Tibial artery (tissue), 4 donors: ENCODE data around the gene CACNA1E.

ENCODE experiments used
- DNase-seq, 2 donors: peaks; one replicate each; pipeline ENCODE4 v3.0.0-alpha.2; 2019
- H3K27ac ChIP-seq, 2 donors: fragments of 200-600 bp; sonication (generic) in 1 of 2; 1 replicate in 1 of 2; 2 replicates in 1 of 2; pipeline ENCODE4 v1.5.1; 2018 to 2019; ENCODE audit warnings: mild to moderate bottlenecking in 1 of 2
- H3K27me3 ChIP-seq, 2 donors: fragments of 200-600 bp; sonication (generic) in 1 of 2; one replicate each; pipeline versions ENCODE4 v1.5.1 to v1.6.0; 2016 to 2019
- H3K36me3 ChIP-seq, 3 donors: fragments of 200-600 bp; sonication (generic) in 2 of 3; one replicate each; pipeline ENCODE4 v1.5.1; 2016 to 2019; ENCODE audit warnings: mild to moderate bottlenecking in 2 of 3
- H3K4me1 ChIP-seq, 4 donors: fragments of 200-600 bp; sonication (generic) in 2 of 4; 1 replicate in 3 of 4; 2 replicates in 1 of 4; pipeline ENCODE4 v1.5.1; 2016 to 2019
- H3K4me3 ChIP-seq, 2 donors: fragments of 200-600 bp; sonication (generic) in 1 of 2; 1 replicate in 1 of 2; 2 replicates in 1 of 2; pipeline ENCODE4 v1.5.1; 2018 to 2019; ENCODE audit warnings: mild to moderate bottlenecking in 2 of 2
- H3K9me3 ChIP-seq, 3 donors: fragments of 200-600 bp; sonication (generic) in 1 of 3; one replicate each; pipeline ENCODE4 v1.5.1; 2016 to 2019
- intact Hi-C: fragments of 100-400 bp; cut with DNase I; formaldehyde crosslinking; loops from one replicate; pipeline ENCODE4 v1.15.0; 2023; ENCODE audit warnings: low total_unique reads
- TF ChIP-seq, protein P1 (sequence below), 2 experiments: fragments of 200-600 bp in 1 of 2; fragments of 450-650 bp in 1 of 2; IDR thresholded peaks; one replicate each; pipeline ENCODE4 v1.5.1; 2017 to 2019; ENCODE audit warnings: antibody characterized with exemption in 2 of 2, mild to moderate bottlenecking in 1 of 2, moderate library complexity in 1 of 2

CACNA1E gene

DNA sequence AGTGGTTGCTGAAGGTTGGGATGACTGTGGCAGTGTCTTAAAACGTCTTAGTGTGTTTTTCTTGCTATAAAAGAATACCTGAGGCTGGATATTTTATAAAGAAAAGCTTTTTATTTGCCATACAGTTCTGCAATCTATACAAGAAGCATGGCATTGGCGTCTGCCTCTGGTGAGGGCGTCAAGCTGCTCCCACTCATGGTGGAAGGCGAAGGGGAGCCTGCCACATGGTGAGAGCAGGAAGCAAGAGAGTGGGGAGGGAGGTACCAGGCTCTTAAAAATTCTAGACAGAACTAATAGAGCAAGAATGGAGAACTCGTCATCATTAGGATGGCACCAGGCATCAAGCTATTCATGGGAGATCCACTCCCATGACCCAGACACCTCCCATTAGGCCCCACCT, 140.5 kb downstream of the CACNA1E start:
- Histone ChIP-seq H3K36me3 (no peaks in the 10 kb centered on the region), H3K4me1 (no peaks in the 10 kb centered on the region), H3K9me3 (no peaks in the 10 kb centered on the region), H3K27me3 (no peaks in the 10 kb centered on the region), H3K4me3 (no peak overlapping the region), H3K27ac (no peak overlapping the region)
- TF ChIP-seq, protein P1, sequence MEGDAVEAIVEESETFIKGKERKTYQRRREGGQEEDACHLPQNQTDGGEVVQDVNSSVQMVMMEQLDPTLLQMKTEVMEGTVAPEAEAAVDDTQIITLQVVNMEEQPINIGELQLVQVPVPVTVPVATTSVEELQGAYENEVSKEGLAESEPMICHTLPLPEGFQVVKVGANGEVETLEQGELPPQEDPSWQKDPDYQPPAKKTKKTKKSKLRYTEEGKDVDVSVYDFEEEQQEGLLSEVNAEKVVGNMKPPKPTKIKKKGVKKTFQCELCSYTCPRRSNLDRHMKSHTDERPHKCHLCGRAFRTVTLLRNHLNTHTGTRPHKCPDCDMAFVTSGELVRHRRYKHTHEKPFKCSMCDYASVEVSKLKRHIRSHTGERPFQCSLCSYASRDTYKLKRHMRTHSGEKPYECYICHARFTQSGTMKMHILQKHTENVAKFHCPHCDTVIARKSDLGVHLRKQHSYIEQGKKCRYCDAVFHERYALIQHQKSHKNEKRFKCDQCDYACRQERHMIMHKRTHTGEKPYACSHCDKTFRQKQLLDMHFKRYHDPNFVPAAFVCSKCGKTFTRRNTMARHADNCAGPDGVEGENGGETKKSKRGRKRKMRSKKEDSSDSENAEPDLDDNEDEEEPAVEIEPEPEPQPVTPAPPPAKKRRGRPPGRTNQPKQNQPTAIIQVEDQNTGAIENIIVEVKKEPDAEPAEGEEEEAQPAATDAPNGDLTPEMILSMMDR (IDR thresholded peaks at IDR 0.05) = no peak
- intact Hi-C loops = no loop called here
- DNase-seq = no peak

DNA sequence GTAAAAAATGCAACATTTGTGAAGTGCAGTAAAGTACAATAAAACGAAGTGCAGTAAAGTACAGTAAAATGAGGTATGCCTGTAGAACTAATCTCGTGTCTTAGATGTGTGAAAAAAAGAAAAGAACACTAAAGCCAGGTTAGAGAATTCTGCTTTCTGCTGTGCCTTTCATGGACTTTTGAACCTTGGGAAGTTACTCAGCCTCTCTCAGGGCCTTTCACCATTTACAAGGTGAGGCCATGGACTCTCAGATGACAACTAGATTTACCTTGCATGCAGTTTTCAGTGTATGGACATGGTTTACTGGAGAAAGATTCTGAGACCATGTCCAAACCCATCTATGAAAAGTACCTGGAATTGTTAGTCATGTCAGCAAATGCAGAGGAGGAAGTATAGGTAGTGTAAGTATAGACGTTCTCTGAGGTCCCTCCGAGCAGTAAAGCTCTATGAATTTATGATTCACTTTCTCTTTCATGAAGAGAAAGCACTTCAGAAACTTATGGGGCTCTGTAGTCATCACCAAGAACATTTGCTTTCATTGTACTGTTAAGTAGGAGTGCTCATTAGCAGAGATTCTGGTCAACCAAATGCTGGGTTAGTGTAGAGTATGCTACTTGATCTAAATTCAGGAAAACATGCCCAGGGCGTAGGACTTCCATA, 143.1 kb downstream of the CACNA1E start:
- no peaks in the 10 kb centered on the region for H3K27me3 ChIP-seq
- no peaks in the 10 kb centered on the region for H3K9me3 ChIP-seq
- DNase-seq = no peak
- H3K4me1 ChIP-seq = no peaks in the 10 kb centered on the region
- TF ChIP-seq, protein P1 (IDR thresholded peaks at IDR 0.05) = no peak
- H3K4me3 ChIP-seq = no peak overlapping the region
- H3K27ac ChIP-seq = no peak overlapping the region
- no peaks in the 10 kb centered on the region for H3K36me3 ChIP-seq
- intact Hi-C loops = no loop called here

DNA sequence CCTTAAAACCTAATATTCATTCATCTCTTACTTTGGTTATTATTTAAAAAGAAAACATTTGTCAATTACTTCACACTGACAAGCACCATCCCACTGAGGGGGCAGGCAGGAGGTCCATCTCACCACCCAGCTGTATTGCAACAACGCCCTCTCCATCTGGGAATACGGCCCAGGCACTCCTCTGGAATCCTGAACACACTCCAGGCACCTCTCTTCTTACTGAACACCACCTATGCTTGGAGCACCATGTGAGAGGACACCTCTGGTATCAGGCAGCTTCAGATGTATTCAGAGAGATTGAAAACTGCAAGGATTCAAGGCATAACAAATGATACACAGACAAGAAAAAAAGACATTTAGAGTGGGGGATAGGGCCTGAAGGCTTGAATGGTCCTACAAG, 147.1 kb downstream of the CACNA1E start:
- H3K27ac ChIP-seq = no peak overlapping the region
- DNase-seq = no peak
- intact Hi-C loops = no loop called here
- TF ChIP-seq, protein P1 (IDR thresholded peaks at IDR 0.05) = no peak
- no peak overlapping the region for H3K4me3 ChIP-seq
- H3K9me3 ChIP-seq = no peaks in the 10 kb centered on the region
- H3K4me1 ChIP-seq = no peaks in the 10 kb centered on the region
- no peaks in the 10 kb centered on the region for H3K36me3 ChIP-seq
- H3K27me3 ChIP-seq = no peaks in the 10 kb centered on the region

DNA sequence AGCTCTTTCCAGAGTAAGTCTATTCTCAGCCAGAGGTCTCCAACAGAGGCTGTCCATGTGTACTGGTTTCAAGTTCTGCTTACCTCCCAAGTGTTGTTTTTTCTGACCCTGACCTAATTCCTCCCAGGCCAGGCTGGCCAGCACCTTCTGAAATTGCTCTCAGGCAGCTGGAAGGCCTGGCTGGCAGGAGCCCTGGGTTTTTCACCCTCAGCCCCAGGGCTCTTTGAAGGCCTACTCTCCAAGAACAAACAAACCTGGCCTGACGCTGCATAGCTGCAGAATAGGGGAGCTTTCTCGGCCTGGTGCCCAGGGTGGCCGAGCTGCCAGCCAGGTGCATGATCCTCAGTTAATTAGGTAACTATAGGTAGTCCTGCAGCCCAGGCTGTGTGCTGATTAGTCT, 147.5 kb downstream of the CACNA1E start:
- Histone ChIP-seq H3K9me3 (no peaks in the 10 kb centered on the region), H3K4me3 (no peak overlapping the region), H3K4me1 (no peaks in the 10 kb centered on the region), H3K27ac (no peak overlapping the region), H3K36me3 (no peaks in the 10 kb centered on the region), H3K27me3 (no peaks in the 10 kb centered on the region)
- DNase-seq = no peak
- intact Hi-C loops = no loop called here
- TF ChIP-seq, protein P1 (IDR thresholded peaks at IDR 0.05) = no peak

DNA sequence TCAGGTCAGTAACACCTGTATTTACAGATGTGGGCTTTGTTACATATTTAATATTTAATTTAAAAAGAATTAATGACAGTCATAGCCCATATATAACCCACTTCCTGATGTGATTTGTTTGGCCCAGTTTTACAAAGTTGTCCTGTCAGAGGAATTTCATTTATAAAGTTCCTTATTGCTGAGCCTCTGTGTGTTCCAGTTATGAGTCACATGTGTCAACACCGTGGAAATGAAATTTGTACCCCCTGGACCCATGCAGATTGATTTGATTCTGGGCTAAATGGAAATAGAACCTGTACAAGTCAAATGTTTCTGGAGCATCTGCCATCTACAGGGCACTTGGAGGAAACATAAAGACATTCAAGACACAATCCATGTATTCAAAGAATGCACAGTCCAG, 149.2 kb downstream of the CACNA1E start:
- H3K4me1 ChIP-seq = no peaks in the 10 kb centered on the region
- no peak overlapping the region for H3K4me3 ChIP-seq
- no peak for DNase-seq
- intact Hi-C loops = no loop called here
- H3K27me3 ChIP-seq = peaks cover 0 to under 1% of the 10 kb centered on the region in 2 donors
- TF ChIP-seq, protein P1 (IDR thresholded peaks at IDR 0.05) = no peak
- no peak overlapping the region for H3K27ac ChIP-seq
- H3K9me3 ChIP-seq = no peaks in the 10 kb centered on the region
- H3K36me3 ChIP-seq = no peaks in the 10 kb centered on the region

DNA sequence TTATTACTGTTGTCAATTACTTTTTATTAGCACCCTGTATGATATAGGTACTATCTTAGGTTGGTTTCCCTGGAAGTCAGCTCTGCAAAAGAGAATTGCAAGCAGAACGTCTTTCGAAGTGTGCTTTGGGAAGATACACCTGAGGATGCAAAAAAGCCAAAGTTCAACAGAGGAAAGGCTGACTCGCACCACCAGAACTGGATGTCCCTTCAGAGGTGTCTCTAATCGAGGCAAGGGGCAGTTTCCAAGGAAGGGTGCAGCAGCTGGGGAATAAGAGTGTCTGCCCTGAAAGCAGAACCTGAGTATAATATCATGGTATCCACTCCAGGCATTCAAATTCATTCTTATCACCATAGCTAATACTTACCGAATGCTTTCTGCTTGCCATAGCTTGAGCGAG, 149.6 kb downstream of the CACNA1E start:
- intact Hi-C loops = no loop called here
- no peaks in the 10 kb centered on the region for H3K36me3 ChIP-seq
- TF ChIP-seq, protein P1 (IDR thresholded peaks at IDR 0.05) = no peak
- H3K27ac ChIP-seq = no peak overlapping the region
- no peaks in the 10 kb centered on the region for H3K4me1 ChIP-seq
- H3K4me3 ChIP-seq = no peak overlapping the region
- peaks cover 0 to 5% of the 10 kb centered on the region in 2 donors for H3K27me3 ChIP-seq
- DNase-seq = no peak
- no peaks in the 10 kb centered on the region for H3K9me3 ChIP-seq
